HepG2 (cell line): Measurements from ENCODE around the gene ATF7IP. TPM values are rescaled to one million over a fixed set of nuclear protein-coding genes. Genes with fewer than 3 reads are reported as not detected.

Source experiments
- ATAC-seq: fragments of 200-7000 bp; cut with Tn5 transposase; 3 replicates; pipeline ENCODE4 v1.9.1; 2020; ENCODE audit warnings: mild to moderate bottlenecking, moderate library complexity
- BruUV-seq: library from RNA; stranded (reverse); fragments of 400-500 nt; replicated peaks from 2 replicates; lab custom pipeline; 2021; lab: Mats Ljungman, UMichigan
- CTCF ChIA-PET: fragments of 300-600 bp; formaldehyde crosslinking; extraction: SDS; loops from one replicate; lab custom pipeline; 2021; ENCODE audit warnings: low total read pairs, inconsistent platforms, low intra/inter-chr PET ratio; lab: Yijun Ruan, JAX
- POLR2A ChIA-PET: fragments of 350-600 bp; sonication (Branson Sonifier 250); formaldehyde crosslinking; loops from one replicate; lab custom pipeline; 2020; ENCODE audit warnings: antibody characterized with exemption, inconsistent platforms; lab: Yijun Ruan, JAX
- DNase-seq: peaks from one replicate; pipeline ENCODE4 v3.0.0-alpha.2; 2015; ENCODE audit warnings: low spot score
- FAIRE-seq: peaks from 3 replicates; lab custom pipeline; 2011; peaks lifted over from hg19 to GRCh38; lab: Jason Lieb, UNC
- H2AFZ ChIP-seq: one replicate; pipeline ENCODE4 v1.6.1; 2011; ENCODE audit warnings: low read length, inconsistent platforms
- H3K27ac ChIP-seq: fragments of 300-600 bp; 3 replicates; pipeline ENCODE4 v1.8.0; 2011; ENCODE audit warnings: mixed run types, mild to moderate bottlenecking, mixed read lengths, low read length, inconsistent platforms; ENCODE audit not compliant: insufficient read depth; ENCODE audit errors: extremely low read length
- H3K27me3 ChIP-seq, 2 experiments: fragments of 200-600 bp in 1 of 2; 2 replicates in 1 of 2; 3 replicates in 1 of 2; pipeline versions ENCODE4 v1.6.0 to v1.8.0; 2011; ENCODE audit warnings: low read length in 2 of 2, mild to moderate bottlenecking in 2 of 2, moderate library complexity in 2 of 2, inconsistent platforms in 1 of 2; ENCODE audit not compliant: insufficient read depth in 2 of 2, control insufficient read depth in 1 of 2
- H3K36me3 ChIP-seq, 2 experiments: fragments of 200-600 bp in 1 of 2; replicated peaks in 1 of 2; 2 replicates in 1 of 2; 3 replicates in 1 of 2; pipeline versions ENCODE4 v1.5.1 to v1.8.0; 2011; ENCODE audit warnings: low read length in 2 of 2, inconsistent platforms in 1 of 2; ENCODE audit not compliant: insufficient read depth in 2 of 2, control insufficient read depth in 1 of 2
- H3K4me1 ChIP-seq: 2 replicates; pipeline ENCODE4 v1.5.1; 2012; ENCODE audit warnings: low read length, inconsistent platforms; ENCODE audit not compliant: insufficient read depth
- H3K4me2 ChIP-seq: 2 replicates; pipeline ENCODE4 v1.6.0; 2011; ENCODE audit warnings: low read depth, low read length, inconsistent platforms
- H3K4me3 ChIP-seq, 3 experiments: fragments of 200-600 bp in 1 of 3; sonication (generic), shearing (Covaris generic) in 1 of 3; replicated peaks in 1 of 3; 2 replicates each; pipeline ENCODE4 v1.5.1; 2011 to 2016; ENCODE audit warnings: low read length in 3 of 3, inconsistent platforms in 2 of 3, low read depth in 2 of 3, mild to moderate bottlenecking in 2 of 3, control low read depth in 1 of 3, mixed read lengths in 1 of 3; ENCODE audit not compliant: insufficient read depth in 1 of 3
- H3K79me2 ChIP-seq: one replicate; pipeline ENCODE4 v1.6.1; 2011; ENCODE audit warnings: low read length, inconsistent platforms; ENCODE audit not compliant: insufficient read depth
- H3K9ac ChIP-seq: 2 replicates; pipeline ENCODE4 v1.6.0; 2011; ENCODE audit warnings: mild to moderate bottlenecking, low read depth, low read length, inconsistent platforms; ENCODE audit not compliant: insufficient read depth
- H3K9me3 ChIP-seq: 2 replicates; pipeline ENCODE4 v1.5.1; 2012; ENCODE audit warnings: mild to moderate bottlenecking, low read length
- H4K20me1 ChIP-seq: 2 replicates; pipeline ENCODE4 v1.6.0; 2011; ENCODE audit warnings: inconsistent platforms, mild to moderate bottlenecking, low read length, moderate library complexity; ENCODE audit not compliant: insufficient read depth
- CEBPB ChIP-seq: IDR thresholded peaks from 2 replicates; pipeline ENCODE4 v1.6.1; 2011; ENCODE audit warnings: low read depth, low read length, improper control_type of control experiment, borderline replicate concordance
- CERS6 ChIP-seq: sonication (generic); formaldehyde crosslinking; IDR thresholded peaks from 2 replicates; pipeline ENCODE4 v1.5.0; 2020; ENCODE audit warnings: missing genetic modification reagents
- ISL2 ChIP-seq: sonication (generic); formaldehyde crosslinking; IDR thresholded peaks from 2 replicates; pipeline ENCODE4 v1.5.0; 2020; ENCODE audit warnings: missing genetic modification reagents
- KLF13 ChIP-seq: sonication (generic); formaldehyde crosslinking; IDR thresholded peaks from 2 replicates; pipeline ENCODE4 v1.4.0; 2020; ENCODE audit warnings: mild to moderate bottlenecking, missing genetic modification reagents
- RNF219 ChIP-seq: sonication (generic); formaldehyde crosslinking; IDR thresholded peaks from 2 replicates; pipeline ENCODE4 v1.5.0; 2020; ENCODE audit warnings: mild to moderate bottlenecking, missing genetic modification reagents
- ZMAT3 ChIP-seq: sonication (generic); formaldehyde crosslinking; conservative IDR thresholded peaks from 2 replicates; pipeline ENCODE4 v1.7.0; 2021; ENCODE audit warnings: missing genetic modification reagents
- ZNF317 ChIP-seq: sonication (generic); formaldehyde crosslinking; IDR thresholded peaks from 2 replicates; pipeline ENCODE4 v1.5.0; 2020; ENCODE audit warnings: mild to moderate bottlenecking, missing genetic modification reagents
- ZNF44 ChIP-seq: sonication (generic); formaldehyde crosslinking; IDR thresholded peaks from 2 replicates; pipeline ENCODE4 v1.5.1; 2020; ENCODE audit warnings: mild to moderate bottlenecking, missing genetic modification reagents
- ZNF660 ChIP-seq: sonication (generic); formaldehyde crosslinking; IDR thresholded peaks from 2 replicates; pipeline ENCODE4 v1.5.1; 2020; ENCODE audit warnings: mild to moderate bottlenecking, low read depth, missing genetic modification reagents, borderline replicate concordance
- ZNF713 ChIP-seq: sonication (generic); formaldehyde crosslinking; IDR thresholded peaks from 2 replicates; pipeline ENCODE4 v1.4.0; 2020; ENCODE audit warnings: mild to moderate bottlenecking, missing genetic modification reagents
- WGBS: methylation state at CpG from one replicate; pipeline ENCODE4 v1.1.6; 2017; ENCODE audit warnings: low lambda C conversion rate; 5-methylcytosine and 5-hydroxymethylcytosine counted together
- in situ Hi-C: cut with HindIII; loops from 2 replicates; pipeline ENCODE4 v1.10.0; 2017; ENCODE audit warnings: low pct_unique_long_range_greater_than_20kb; ENCODE audit not compliant: extremely low pct_ligation_motif_present
- intact Hi-C: fragments of 100-400 bp; cut with micrococcal nuclease; formaldehyde crosslinking; loops from one replicate; pipeline ENCODE4 v1.10.0; 2022; ENCODE audit not compliant: unreplicated experiment
- polyA plus RNA-seq, 8 experiments: library from polyadenylated mRNA; depleted of rRNA in 3 of 8; stranded (reverse) in 7 of 8; unstranded in 1 of 8; fragments of >200 nt; fragmentation: Illumina TruSeq in 4 of 8; extraction: Trizol in 4 of 8; gene quantifications; 2 replicates each; pipeline versions ENCODE4 v1.2.1 to v1.2.3, GENCODE V29; 2011 to 2016; ENCODE audit warnings: low read depth in 4 of 8, missing spikeins in 1 of 8, mixed read lengths in 1 of 8; ENCODE audit not compliant: insufficient read depth in 1 of 8
- total RNA-seq, 5 experiments: library from RNA; depleted of rRNA; stranded (reverse); fragments of >200 nt; fragmentation: Illumina TruSeq; extraction: Trizol; gene quantifications; 2 replicates each; pipeline ENCODE4 v1.2.3, GENCODE V29; 2016; ENCODE audit warnings: low read depth in 1 of 5

ATF7IP gene
- total and polyA plus RNA-seq, 2 of the 13 experiments (the other 11 are each of a cell fraction or from before 2014, with no cell fraction given), result 1.8 to 11.8 TPM

- TF ChIP-seq CERS6 (CRISPR knock-in tag) (no peak), ZNF660 (CRISPR knock-in tag) (no peak), RNF219 (CRISPR knock-in tag) (no peak), ISL2 (CRISPR knock-in tag) (no peak), ZMAT3 (CRISPR knock-in tag) (no peak), ZNF713 (CRISPR knock-in tag) (no peak), KLF13 (CRISPR knock-in tag) (no peak)
These were observed 106.0 kb downstream of the ATF7IP start (continued) for GRCh38 chr12:14471497-14471896.

- no peak for FAIRE-seq
These were observed 108.3 kb downstream of the ATF7IP start for GRCh38 chr12:14473707-14474287.

More at GRCh38 chr12:14473707-14474287, 108.3 kb downstream of the ATF7IP start:
- in situ Hi-C loops, result no loop called here
- no peaks in the 10 kb centered on the region for H3K79me2 ChIP-seq
- DNase-seq (peak; percentile 1), ATAC-seq (no peak)
- whole genome bisulfite sequencing, result 41% methylated on average over 4 of the region's 4 CpGs
- H2AFZ ChIP-seq, result no peak overlapping the region
- no peak overlapping the region for H3K4me3 ChIP-seq
- H3K4me2 ChIP-seq, result no peak overlapping the region
- POLR2A ChIA-PET, result no interaction called here
- H3K4me1 ChIP-seq, result no peaks in the 10 kb centered on the region
- no peak for TF ChIP-seq ZNF44
- TF ChIP-seq ZNF317 (CRISPR knock-in tag), result peak; percentile 100
- no peak for TF ChIP-seq CEBPB
- TF ChIP-seq, all 625 proteins: peak for 1
- H3K27me3 ChIP-seq, result no peaks in the 10 kb centered on the region
- no TSS peak for BruUV-seq
- CTCF ChIA-PET, result no interaction called here
- H3K27ac ChIP-seq, result no peak overlapping the region
- peaks cover 0 to 4% of the 10 kb centered on the region in 2 experiments; a peak in 1 of 5 replicates for H3K36me3 ChIP-seq
- no peak overlapping the region for H3K9ac ChIP-seq
- intact Hi-C loops, result no loop called here
- no peaks in the 10 kb centered on the region for H4K20me1 ChIP-seq
- H3K9me3 ChIP-seq, result peaks cover 44% of the 10 kb centered on the region
